ENCODE data around the gene YES1.

YES1 gene

GRCh38 chr18:679516-679915 is 132.5 kb downstream of the YES1 start:
- no peaks in the 10 kb centered on the region for H3K4me1 ChIP-seq (ENCODE audit: low read length)
- no peak for TF ChIP-seq CTCF (IDR thresholded peaks at IDR 0.05; ENCODE audit: low read depth, low read length)
- no peak for TF ChIP-seq EZH2phosphoT487 (IDR thresholded peaks at IDR 0.05; ENCODE audit: low read depth)
- no peaks in the 10 kb centered on the region for H3K27me3 ChIP-seq (ENCODE audit: low read depth, low read length)
- H2AFZ ChIP-seq (ENCODE audit: low read depth, low read length): no peak overlapping the region
- H3K36me3 ChIP-seq (replicated peaks; ENCODE audit: low read depth, low read length): peaks cover 45% of the 10 kb centered on the region
- no peak overlapping the region for H3K27ac ChIP-seq (ENCODE audit: low read length)
- no peak overlapping the region for H3K9ac ChIP-seq (ENCODE audit: low read length)
- H3K4me3 ChIP-seq (ENCODE audit: low read length): no peak overlapping the region
- H3K9me3 ChIP-seq (ENCODE audit: insufficient read depth, low read length): no peaks in the 10 kb centered on the region
- H3K4me2 ChIP-seq (ENCODE audit: low read length): no peak overlapping the region
- no peaks in the 10 kb centered on the region for H3K79me2 ChIP-seq (ENCODE audit: low read length)
- H4K20me1 ChIP-seq (ENCODE audit: insufficient read depth, low read length): no peaks in the 10 kb centered on the region

DNA sequence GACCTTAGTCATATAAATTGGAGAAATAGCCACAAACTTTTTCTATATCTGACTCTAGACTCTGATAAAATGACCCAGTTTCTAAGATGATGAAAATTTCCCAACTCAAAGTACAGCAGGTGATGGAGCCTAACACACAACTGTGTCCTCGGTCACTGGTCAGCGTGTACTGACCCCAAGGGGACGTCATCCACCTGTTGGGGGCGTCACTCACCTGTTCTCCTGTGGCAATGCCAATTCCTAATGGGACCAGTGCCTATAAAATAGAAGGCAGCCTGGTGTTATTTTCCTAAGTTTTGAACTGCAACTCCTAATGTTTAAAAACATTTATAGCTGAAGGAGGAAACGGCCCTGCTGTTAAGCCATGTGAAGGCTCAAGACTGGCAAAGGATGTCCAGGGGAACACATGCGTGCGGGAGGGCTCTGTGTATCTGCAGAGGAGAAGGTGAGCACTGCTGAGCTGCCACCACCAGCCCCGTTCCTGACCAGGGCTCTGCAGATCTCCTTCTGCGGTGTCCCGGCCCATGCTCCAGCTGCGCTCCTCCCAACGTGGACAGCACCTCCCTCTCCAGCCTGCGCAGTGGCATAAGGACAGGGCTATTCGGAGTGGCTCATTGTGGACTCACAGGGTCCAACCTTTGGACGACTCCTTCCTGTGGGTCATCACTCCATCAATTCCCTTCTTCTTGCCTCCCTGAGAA is 133.4 kb downstream of the YES1 start:
- Histone ChIP-seq H3K4me1 (ENCODE audit: low read length) (no peaks in the 10 kb centered on the region), H3K27ac (ENCODE audit: low read length) (no peak overlapping the region), H3K4me3 (ENCODE audit: low read length) (no peak overlapping the region), H4K20me1 (ENCODE audit: insufficient read depth, low read length) (no peaks in the 10 kb centered on the region), H3K9ac (ENCODE audit: low read length) (no peak overlapping the region), H3K4me2 (ENCODE audit: low read length) (no peak overlapping the region), H3K9me3 (ENCODE audit: insufficient read depth, low read length) (no peaks in the 10 kb centered on the region), H3K27me3 (ENCODE audit: low read depth, low read length) (no peaks in the 10 kb centered on the region), H3K79me2 (ENCODE audit: low read length) (no peaks in the 10 kb centered on the region), H3K36me3 (replicated peaks; ENCODE audit: low read depth, low read length) (peaks cover 49% of the 10 kb centered on the region), H2AFZ (ENCODE audit: low read depth, low read length) (no peak overlapping the region)
- no peak for TF ChIP-seq EZH2phosphoT487 (IDR thresholded peaks at IDR 0.05; ENCODE audit: low read depth)
- no peak for TF ChIP-seq CTCF (IDR thresholded peaks at IDR 0.05; ENCODE audit: low read depth, low read length)

DNA sequence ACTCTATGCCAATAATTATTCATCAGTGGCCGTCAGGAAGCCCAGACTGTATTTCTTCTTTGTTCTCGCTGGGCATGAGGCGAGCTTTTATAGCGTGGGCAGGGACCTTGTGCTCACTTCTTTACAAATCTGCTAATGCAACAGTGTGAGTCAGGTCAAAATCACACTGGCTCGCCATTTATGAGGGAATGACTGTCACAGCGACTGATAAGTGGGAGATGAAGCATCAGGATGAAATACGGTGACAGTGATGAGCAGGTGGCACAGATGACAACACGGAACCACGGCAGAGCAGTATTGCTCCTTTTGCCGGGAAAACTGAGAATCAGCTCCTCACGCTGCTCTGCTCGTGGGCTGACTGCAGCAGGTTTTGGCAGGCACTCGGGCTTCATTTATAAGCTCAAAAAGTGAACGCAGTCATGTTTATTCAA is 134.1 kb downstream of the YES1 start:
- H3K79me2 ChIP-seq (ENCODE audit: low read length): no peaks in the 10 kb centered on the region
- H3K27ac ChIP-seq (ENCODE audit: low read length): no peak overlapping the region
- no peaks in the 10 kb centered on the region for H3K9me3 ChIP-seq (ENCODE audit: insufficient read depth, low read length)
- no peak for TF ChIP-seq EZH2phosphoT487 (IDR thresholded peaks at IDR 0.05; ENCODE audit: low read depth)
- no peak for TF ChIP-seq CTCF (IDR thresholded peaks at IDR 0.05; ENCODE audit: low read depth, low read length)
- peaks cover 53% of the 10 kb centered on the region for H3K36me3 ChIP-seq (replicated peaks; ENCODE audit: low read depth, low read length)
- H4K20me1 ChIP-seq (ENCODE audit: insufficient read depth, low read length): no peaks in the 10 kb centered on the region
- H3K9ac ChIP-seq (ENCODE audit: low read length): no peak overlapping the region
- H3K4me3 ChIP-seq (ENCODE audit: low read length): no peak overlapping the region
- H2AFZ ChIP-seq (ENCODE audit: low read depth, low read length): no peak overlapping the region
- H3K4me1 ChIP-seq (ENCODE audit: low read length): no peaks in the 10 kb centered on the region
- H3K27me3 ChIP-seq (ENCODE audit: low read depth, low read length): no peaks in the 10 kb centered on the region
- H3K4me2 ChIP-seq (ENCODE audit: low read length): no peak overlapping the region

DNA sequence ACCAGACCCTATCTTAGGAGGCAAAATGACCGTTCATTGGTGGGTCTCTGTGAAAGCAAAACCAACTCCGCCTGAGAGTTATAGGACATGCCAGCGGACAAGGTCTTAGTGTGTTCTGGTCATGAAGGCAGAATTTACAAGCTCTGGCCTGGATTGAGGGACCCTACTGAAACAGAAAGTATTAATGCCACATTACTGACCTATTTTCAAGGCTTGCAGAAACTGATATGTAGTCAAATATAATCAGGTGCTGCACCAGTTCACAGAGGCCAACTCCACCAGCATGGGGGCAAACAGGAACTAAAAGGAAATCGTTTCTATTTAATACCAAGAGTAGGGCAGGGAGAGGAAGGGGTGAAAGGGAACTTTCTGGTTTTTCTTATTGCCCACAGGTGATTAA is 134.9 kb downstream of the YES1 start:
- H3K36me3 ChIP-seq (replicated peaks; ENCODE audit: low read depth, low read length): peaks cover 59% of the 10 kb centered on the region
- no peaks in the 10 kb centered on the region for H4K20me1 ChIP-seq (ENCODE audit: insufficient read depth, low read length)
- no peaks in the 10 kb centered on the region for H3K4me1 ChIP-seq (ENCODE audit: low read length)
- no peak for TF ChIP-seq CTCF (IDR thresholded peaks at IDR 0.05; ENCODE audit: low read depth, low read length)
- no peak for TF ChIP-seq EZH2phosphoT487 (IDR thresholded peaks at IDR 0.05; ENCODE audit: low read depth)
- no peak overlapping the region for H2AFZ ChIP-seq (ENCODE audit: low read depth, low read length)
- H3K27ac ChIP-seq (ENCODE audit: low read length): no peak overlapping the region
- no peak overlapping the region for H3K4me3 ChIP-seq (ENCODE audit: low read length)
- no peak overlapping the region for H3K9ac ChIP-seq (ENCODE audit: low read length)
- no peak overlapping the region for H3K4me2 ChIP-seq (ENCODE audit: low read length)
- H3K9me3 ChIP-seq (ENCODE audit: insufficient read depth, low read length): no peaks in the 10 kb centered on the region
- H3K79me2 ChIP-seq (ENCODE audit: low read length): no peaks in the 10 kb centered on the region
- H3K27me3 ChIP-seq (ENCODE audit: low read depth, low read length): no peaks in the 10 kb centered on the region

Data from OCI-LY3 (cell line).